HUDEP-2 (cell line): ENCODE results near the gene SH3TC1.

Experiments used
- DNase-seq, 76 experiments: peaks; one replicate each; lab custom pipeline; 2025; ENCODE audit not compliant: unreplicated experiment in 76 of 76; lab: John Stamatoyannopoulos, UW

The SH3TC1 gene

DNA sequence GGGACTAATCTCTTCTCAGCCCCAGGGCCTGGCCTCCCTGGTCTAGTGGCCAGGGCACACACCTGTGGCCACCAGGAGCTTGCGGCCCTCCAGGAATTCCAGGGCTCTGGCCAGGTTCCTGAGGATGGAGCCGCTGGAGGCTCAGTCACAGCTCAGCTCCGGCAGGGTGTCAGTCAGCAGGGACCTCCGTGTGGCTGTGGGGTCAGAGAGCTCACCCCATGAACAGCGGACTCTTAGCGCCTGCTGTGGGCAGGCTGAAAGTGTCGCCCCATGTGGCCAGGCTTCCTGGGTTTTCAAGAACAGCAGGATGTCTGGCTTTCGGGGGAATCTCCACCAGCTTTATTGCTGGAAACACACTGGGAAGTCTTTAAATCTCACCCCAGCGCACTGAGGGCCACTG is 19.3 kb upstream of the SH3TC1 start:
- no peak for DNase-seq

DNA sequence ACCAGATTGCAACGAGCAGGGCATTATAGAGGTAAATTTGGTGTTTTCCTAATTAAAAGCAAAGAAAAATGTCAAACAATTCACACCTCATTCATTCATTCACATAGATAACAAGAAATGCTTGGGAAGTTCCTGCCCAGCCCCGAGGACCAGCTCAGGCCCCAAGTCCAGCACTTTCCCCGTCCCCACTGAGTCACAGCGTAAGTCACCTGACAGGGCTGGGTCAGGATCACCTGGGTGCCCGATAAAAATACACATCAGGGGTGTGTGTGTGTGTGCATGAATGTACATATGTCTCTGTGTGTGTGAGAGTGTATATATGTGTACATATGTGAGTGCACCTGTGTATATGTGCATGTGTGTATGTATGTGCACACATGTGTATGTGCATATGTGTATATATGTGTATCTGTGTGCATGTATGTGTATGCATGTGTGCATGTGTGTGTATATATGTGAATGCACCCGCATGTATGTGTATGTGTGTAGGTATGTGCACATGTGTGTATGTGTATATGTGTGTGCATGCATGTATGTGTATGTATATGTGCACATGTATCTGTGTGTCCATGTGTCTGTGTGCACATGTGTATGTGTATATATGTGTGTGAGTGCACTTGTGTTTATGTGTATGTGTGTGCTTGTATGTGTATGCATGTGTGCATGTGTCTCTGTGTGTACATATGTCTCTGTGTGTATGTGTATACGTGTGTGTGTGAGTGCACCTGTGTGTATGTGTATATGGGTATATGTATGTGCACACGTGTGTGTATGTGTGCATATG is 18.6 kb upstream of the SH3TC1 start:
- no peak for DNase-seq

DNA sequence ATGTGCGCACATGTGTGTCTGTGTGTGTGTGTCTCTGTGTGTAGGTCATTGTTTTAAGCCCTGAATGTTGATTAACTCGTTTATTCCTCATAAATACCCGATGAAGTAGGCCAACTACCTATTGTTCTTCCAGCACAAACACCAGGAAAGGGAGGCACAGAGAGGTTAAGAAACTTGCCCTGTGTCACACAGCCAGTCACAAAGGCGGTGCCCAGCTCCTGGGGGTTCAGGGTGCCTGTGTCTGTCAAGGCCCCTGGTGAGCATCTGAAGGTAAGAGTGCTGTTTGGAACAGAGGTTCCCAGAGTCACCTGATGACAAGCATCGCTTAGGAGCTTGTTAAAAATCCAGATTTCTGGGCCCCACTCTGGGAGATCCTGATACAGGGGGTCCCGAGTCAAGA is 18.0 kb upstream of the SH3TC1 start:
- no peak for DNase-seq

- no peak for DNase-seq
These were observed 17.2 kb upstream of the SH3TC1 start for GRCh38 chr4:8181844-8182243.

- DNase-seq = no peak
These were observed 16.8 kb upstream of the SH3TC1 start for GRCh38 chr4:8182294-8182693.

- DNase-seq = peak in 45 of 76 experiments; percentile 0 to 66 (median 21)
These were observed 16.0 kb upstream of the SH3TC1 start for GRCh38 chr4:8182858-8183725.

- no peak for DNase-seq
These were observed 15.0 kb upstream of the SH3TC1 start for GRCh38 chr4:8184061-8184460.

GRCh38 chr4:8185295-8185694 is 13.8 kb upstream of the SH3TC1 start:
- no peak for DNase-seq

- DNase-seq = no peak
These were observed 13.2 kb upstream of the SH3TC1 start for GRCh38 chr4:8185930-8186329.

DNA sequence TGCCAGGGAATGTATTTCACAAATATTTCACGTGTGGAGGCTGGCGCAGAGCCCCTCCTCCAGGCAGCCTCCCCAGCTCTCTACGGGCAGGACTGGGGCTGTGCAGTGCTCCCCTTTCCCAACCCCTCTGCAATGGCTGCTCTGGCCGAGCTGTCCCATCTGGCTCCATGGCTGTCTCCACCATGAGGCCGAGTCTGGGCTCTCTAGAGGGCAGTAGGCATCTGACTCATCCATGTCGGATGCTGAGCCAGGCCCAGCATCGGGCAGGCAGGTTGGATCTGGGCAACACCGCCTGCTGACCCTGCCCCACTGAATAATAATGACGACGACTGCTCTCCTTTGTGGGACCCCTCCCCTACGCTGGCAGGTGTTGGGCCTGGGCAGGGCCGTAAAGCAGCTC is 11.0 kb upstream of the SH3TC1 start:
- no peak for DNase-seq

- DNase-seq = no peak
These were observed 10.1 kb upstream of the SH3TC1 start for GRCh38 chr4:8188743-8189550.

DNA sequence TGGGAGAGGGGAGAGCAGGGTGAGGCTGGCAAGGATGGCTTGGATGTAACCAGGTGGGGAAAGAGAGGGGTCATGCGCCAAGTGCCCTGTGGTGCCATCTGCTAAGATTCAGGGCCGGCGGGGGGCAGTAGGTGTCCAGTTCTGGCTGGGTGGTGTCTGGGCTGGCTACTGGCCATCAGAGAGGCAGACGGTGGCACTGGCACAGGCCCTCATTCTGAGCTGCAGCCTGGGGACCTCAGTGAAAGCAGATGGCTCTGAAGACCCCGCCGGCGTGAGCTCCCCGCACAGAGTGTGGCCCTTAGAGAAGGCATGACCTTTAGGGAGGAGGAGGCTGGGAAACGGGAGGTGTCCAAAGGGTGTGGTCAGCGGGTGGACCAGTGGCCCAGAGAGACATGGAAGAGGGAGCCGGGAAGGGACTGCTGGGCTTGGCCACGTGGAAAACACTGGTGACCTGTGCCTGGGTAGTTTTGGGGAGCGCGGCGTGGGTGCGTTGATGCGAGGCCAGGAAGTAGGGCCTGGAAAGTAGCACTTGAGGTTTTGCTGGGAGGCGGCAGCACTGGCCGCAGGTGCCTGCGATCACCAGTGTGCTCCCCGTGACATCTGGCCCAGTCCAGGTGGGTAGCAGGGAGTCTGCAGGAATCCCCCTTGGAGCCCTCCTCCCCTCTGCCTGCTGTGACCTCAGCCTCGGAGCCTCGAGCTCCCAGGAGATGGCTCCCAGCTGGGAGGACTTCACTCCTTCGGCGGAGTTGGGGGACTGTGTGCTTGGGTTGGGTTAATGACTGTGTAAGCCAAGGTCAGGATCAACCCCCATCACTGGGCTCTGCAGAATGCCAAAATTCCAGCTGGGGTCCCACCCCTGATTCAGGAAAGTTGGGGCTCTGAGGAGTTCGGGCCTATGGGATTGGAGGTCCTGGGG is 9.3 kb upstream of the SH3TC1 start:
- DNase-seq = no peak

DNA sequence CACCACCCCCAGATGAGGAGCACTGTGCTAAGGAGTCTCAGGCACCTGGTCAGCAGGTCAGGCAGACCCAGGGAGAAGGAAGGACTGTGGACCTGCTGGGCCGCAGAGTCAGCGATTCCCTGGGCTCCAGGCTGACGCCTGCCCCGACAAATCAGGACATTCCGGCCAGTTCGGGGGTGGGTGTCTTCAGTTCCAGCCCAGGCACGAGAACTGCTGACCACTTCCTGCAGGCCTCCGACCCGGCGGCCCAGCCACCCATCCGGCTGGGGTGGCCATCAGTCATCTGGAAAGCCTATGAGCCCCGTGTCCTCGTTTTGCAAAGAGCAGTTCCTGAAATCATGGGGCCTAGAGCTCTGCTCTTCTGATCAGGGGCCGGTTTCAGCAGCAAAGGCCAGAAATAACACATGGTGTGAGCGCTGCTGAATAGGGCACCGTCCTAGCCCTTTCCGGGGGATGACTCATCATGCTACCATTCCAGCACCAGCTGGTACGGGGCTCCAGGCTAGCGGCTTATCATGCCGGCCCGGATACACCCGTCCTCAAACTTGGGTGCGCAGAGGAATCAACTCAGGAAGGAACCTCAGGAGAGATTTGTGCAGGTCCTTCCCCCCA is 7.8 kb upstream of the SH3TC1 start:
- DNase-seq = peak in 4 of 76 experiments; percentile 1 to 9 (median 4)

- DNase-seq = peak in 10 of 76 experiments; percentile 2 to 27 (median 12)
These were observed 6.0 kb upstream of the SH3TC1 start for GRCh38 chr4:8192748-8193738.

- DNase-seq = no peak
These were observed 4.5 kb upstream of the SH3TC1 start for GRCh38 chr4:8194306-8195242.

DNA sequence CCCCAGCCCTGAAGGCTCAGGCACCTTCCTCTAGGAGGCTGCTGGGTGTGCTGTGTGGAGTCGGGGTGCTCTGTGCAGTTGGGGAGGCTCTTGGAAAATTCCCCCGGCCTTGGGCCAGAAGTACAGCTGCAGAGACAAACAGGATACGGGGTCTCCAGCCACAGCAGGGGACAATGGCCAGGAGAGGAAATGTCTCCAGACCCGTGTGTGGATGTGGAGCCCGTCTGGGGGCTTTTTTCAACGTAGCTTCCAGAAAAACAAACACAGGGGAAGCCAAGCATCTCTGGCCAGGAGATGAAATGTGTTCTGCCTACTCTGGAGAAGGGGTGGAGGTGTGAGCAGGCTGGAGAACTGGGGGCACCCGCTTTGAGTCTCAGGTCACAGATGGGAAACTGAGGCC is 3.7 kb upstream of the SH3TC1 start:
- DNase-seq = no peak

GRCh38 chr4:8195841-8196458 is 3.1 kb upstream of the SH3TC1 start:
- no peak for DNase-seq
